Thyroid gland (tissue), 4 donors: ENCODE measurements around the gene MTMR4. TPM values are rescaled to one million over a fixed set of nuclear protein-coding genes. Genes with fewer than 3 reads are reported as not detected.
"Not testable (repeated sequence)": the region's sequence is repeated elsewhere in the genome, so short reads cannot be mapped to it uniquely, and the experiment has no call there.

Source experiments
- DNase-seq, 2 donors: peaks; one replicate each; pipeline ENCODE4 v3.0.0-alpha.2; 2019
- H3K27ac ChIP-seq, 3 donors: fragments of 200-600 bp; sonication (generic); 1 replicate in 2 of 3; 2 replicates in 1 of 3; pipeline ENCODE4 v1.5.1; 2016 to 2019; ENCODE audit warnings: mild to moderate bottlenecking in 1 of 3, moderate library complexity in 1 of 3
- H3K27me3 ChIP-seq: fragments of 200-600 bp; sonication (generic); one replicate; pipeline ENCODE4 v1.5.1; 2019
- H3K36me3 ChIP-seq, 2 donors: fragments of 200-600 bp; sonication (generic); one replicate each; pipeline ENCODE4 v1.5.1; 2016 to 2019
- H3K4me1 ChIP-seq, 2 donors: fragments of 200-600 bp; sonication (generic); one replicate each; pipeline ENCODE4 v1.5.1; 2017 to 2019
- H3K4me3 ChIP-seq, 3 donors: fragments of 200-600 bp; sonication (generic); replicated peaks in 1 of 3; 1 replicate in 2 of 3; 2 replicates in 1 of 3; pipeline ENCODE4 v1.5.1; 2016; ENCODE audit warnings: mild to moderate bottlenecking in 1 of 3
- H3K9me3 ChIP-seq: fragments of 200-600 bp; sonication (generic); one replicate; pipeline ENCODE4 v1.5.1; 2017
- CTCF ChIP-seq, 6 experiments: fragments of 200-600 bp in 3 of 6; fragments of 450-650 bp in 3 of 6; sonication (generic) in 3 of 6; IDR thresholded peaks; one replicate each; pipeline ENCODE4 v1.5.1; 2016 to 2019; ENCODE audit warnings: antibody characterized with exemption in 6 of 6, mild to moderate bottlenecking in 2 of 6, inconsistent platforms in 1 of 6, moderate library complexity in 1 of 6
- POLR2A ChIP-seq, 2 donors: fragments of 450-650 bp; IDR thresholded peaks; one replicate each; pipeline ENCODE4 v1.6.1; 2017; ENCODE audit warnings: antibody characterized with exemption in 2 of 2, mild to moderate bottlenecking in 2 of 2, moderate library complexity in 1 of 2
- WGBS, 2 donors: methylation state at CpG; one replicate each; pipeline ENCODE4 v1.1.5; 2017; 5-methylcytosine and 5-hydroxymethylcytosine counted together
- intact Hi-C: fragments of 100-400 bp; cut with DNase I; formaldehyde crosslinking; loops from one replicate; pipeline ENCODE4 v1.15.1; 2023
- total RNA-seq, 4 donors: library from RNA; depleted of rRNA; stranded (reverse); fragments of >200 nt; gene quantifications; one replicate each; pipeline ENCODE4 v1.2.3, GENCODE V29; 2016

MTMR4 gene
- total RNA-seq, result 10 to 100 TPM; 35.1 to 97.8 (median 65.2) TPM

GRCh38 chr17:58513965-58514769 is at the start of gene MTMR4:
Gene MTMR4, minus strand, starts transcription at chr17:58514638. Its CDS starts 231 bp downstream, at chr17:58514407.
- Histone ChIP-seq H3K36me3 (peaks cover 27 to 30% of the 10 kb centered on the region in 2 donors), H3K27ac (peak within 1 kb of the TSS; percentile 44 to 73 (median 70)), H3K27me3 (no peaks in the 10 kb centered on the region), H3K4me1 (peaks cover 27 to 38% of the 10 kb centered on the region in 2 donors), H3K4me3 (peak within 1 kb of the TSS; percentile 39 to 59 (median 41)), H3K9me3 (no peaks in the 10 kb centered on the region)
- WGBS, 2 donors, result 1 to 3% methylated on average over 27 to 29 of the region's 64 CpGs
- intact Hi-C loops, result loop anchor here (5.0 to 10.0 kb wide), 2 partner anchors 121 to 488 kb away; no protein-coding TSS in a partner anchor
- peak; percentile 84 to 88 for DNase-seq
- TF ChIP-seq POLR2A (IDR thresholded peaks at IDR 0.05) (peak in 1 of 2 donors; percentile 48), CTCF (IDR thresholded peaks at IDR 0.05) (no peak)

GRCh38 chr17:58560511-58560910 is 46.1 kb upstream of the MTMR4 start:
- H3K9me3 ChIP-seq, result no peaks in the 10 kb centered on the region
- no peaks in the 10 kb centered on the region for H3K36me3 ChIP-seq
- H3K27me3 ChIP-seq, result no peaks in the 10 kb centered on the region
- intact Hi-C loops, result no loop called here
- no peak overlapping the region for H3K4me3 ChIP-seq
- DNase-seq, result no peak
- 81 to 86% methylated on average over 1 of the region's 1 CpG for WGBS, 2 donors
- no peak overlapping the region for H3K27ac ChIP-seq
- TF ChIP-seq CTCF (IDR thresholded peaks at IDR 0.05) (no peak), POLR2A (IDR thresholded peaks at IDR 0.05) (no peak)
- H3K4me1 ChIP-seq, result no peaks in the 10 kb centered on the region

GRCh38 chr17:58557981-58558380 is 43.5 kb upstream of the MTMR4 start:
- 84 to 85% methylated on average over 3 of the region's 3 CpGs for WGBS, 2 donors
- no peaks in the 10 kb centered on the region for H3K4me1 ChIP-seq
- no peak overlapping the region for H3K27ac ChIP-seq
- H3K36me3 ChIP-seq, result no peaks in the 10 kb centered on the region
- intact Hi-C loops, result no loop called here
- no peak for DNase-seq
- TF ChIP-seq CTCF (IDR thresholded peaks at IDR 0.05) (no peak), POLR2A (IDR thresholded peaks at IDR 0.05) (no peak)
- no peak overlapping the region for H3K4me3 ChIP-seq
- H3K27me3 ChIP-seq, result no peaks in the 10 kb centered on the region
- H3K9me3 ChIP-seq, result no peaks in the 10 kb centered on the region

GRCh38 chr17:58556833-58557250 is 42.4 kb upstream of the MTMR4 start:
- 51 to 55% methylated on average over 5 of the region's 5 CpGs for WGBS, 2 donors
- Histone ChIP-seq H3K36me3 (no peaks in the 10 kb centered on the region), H3K27ac (no peak overlapping the region), H3K9me3 (no peaks in the 10 kb centered on the region), H3K27me3 (no peaks in the 10 kb centered on the region), H3K4me1 (no peaks in the 10 kb centered on the region), H3K4me3 (no peak overlapping the region)
- DNase-seq, result no peak
- intact Hi-C loops, result no loop called here
- TF ChIP-seq CTCF (IDR thresholded peaks at IDR 0.05) (no peak), POLR2A (IDR thresholded peaks at IDR 0.05) (no peak)

- WGBS, 2 donors, result 89 to 98% methylated on average over 3 of the region's 3 CpGs
- intact Hi-C loops, H3K27ac ChIP-seq: not testable (repeated sequence)
Observed at GRCh38 chr17:58555109-58555508, 40.7 kb upstream of the MTMR4 start.

More at GRCh38 chr17:58555109-58555508, 40.7 kb upstream of the MTMR4 start:
- not testable (repeated sequence) for H3K36me3 ChIP-seq, H3K27me3 ChIP-seq, DNase-seq, H3K4me1 ChIP-seq, H3K4me3 ChIP-seq, H3K9me3 ChIP-seq
